Activated naive CD4-positive, alpha-beta T cell treated with anti-CD3 and anti-CD28 coated beads, Interleukin-2, amount 50 U/mL, for 16 hours (primary cell): ENCODE data around the gene CEP131.
"Not testable (repeated sequence)": the region's sequence is repeated elsewhere in the genome, so short reads cannot be mapped to it uniquely, and the experiment has no call there.

Experiments used
- DNase-seq: peaks from one replicate; pipeline ENCODE4 v3.0.0-alpha.2; 2020

Gene CEP131

GRCh38 chr17:81238490-81238814, 15.7 kb upstream of the CEP131 start:
- DNase-seq: no peak

DNA sequence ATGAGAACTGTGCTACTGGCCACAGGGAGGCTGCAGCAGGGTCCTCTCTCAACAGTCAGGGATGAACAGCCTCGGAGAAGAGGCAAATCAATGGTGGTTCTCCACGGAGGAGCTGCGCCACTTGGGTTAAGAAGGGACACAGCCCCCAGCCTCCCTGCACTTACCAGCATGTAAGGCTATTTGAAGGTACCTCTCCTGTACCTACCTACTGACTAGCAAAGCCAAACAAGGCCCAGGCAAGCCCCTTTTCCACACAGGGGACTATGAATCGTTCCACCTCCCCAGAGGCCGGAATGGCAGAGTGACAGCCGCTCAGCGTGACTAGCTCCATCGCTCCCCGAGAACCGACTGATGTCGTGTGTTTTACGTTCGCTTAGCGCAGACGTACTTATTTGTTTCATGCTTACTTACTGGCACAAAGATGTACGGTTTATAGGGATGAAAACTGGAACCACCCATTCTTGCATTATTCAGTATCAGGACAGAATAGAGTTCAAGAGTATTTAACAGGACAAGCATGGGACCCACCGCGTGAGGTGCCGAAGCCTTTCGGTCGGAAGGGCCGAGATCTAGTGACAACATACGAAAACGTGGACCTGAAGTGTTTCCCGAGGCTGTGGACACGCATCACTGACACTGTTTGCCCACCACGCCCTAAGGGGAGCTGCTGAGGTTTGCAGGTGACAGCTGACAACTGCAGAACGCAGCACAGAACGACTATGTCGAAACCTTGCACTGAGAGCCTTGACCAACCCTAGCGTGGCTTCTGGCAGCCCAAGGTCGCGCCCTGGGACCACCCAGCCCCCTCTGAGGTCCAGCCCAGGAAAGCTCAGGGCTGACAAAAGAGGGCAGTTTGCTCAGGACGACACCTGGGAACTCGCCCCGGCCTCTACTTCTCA, 15.1 kb upstream of the CEP131 start:
- DNase-seq: no peak

GRCh38 chr17:81236784-81237183, 14.0 kb upstream of the CEP131 start:
- DNase-seq: no peak

- no peak for DNase-seq
Observed at GRCh38 chr17:81235822-81236740, 13.3 kb upstream of the CEP131 start.

- DNase-seq: no peak
Observed at GRCh38 chr17:81234940-81235821, 12.4 kb upstream of the CEP131 start.

DNA sequence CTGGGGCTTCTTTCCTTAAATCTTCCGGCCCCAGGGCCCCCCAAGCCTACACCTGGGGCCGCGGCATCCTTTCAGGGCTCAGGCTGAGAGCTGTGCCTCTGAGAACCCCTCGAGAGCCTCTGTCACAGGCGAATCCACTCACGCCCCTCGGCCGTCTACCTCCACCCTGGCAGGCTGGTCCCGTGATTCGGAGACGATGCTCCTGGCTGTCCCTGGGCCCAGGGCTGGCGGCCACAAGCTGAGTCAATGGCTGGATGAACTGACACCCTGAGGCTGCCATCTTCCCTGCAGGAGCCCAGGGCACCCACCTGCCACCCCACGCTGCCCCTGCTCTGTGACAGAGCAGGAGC, 11.7 kb upstream of the CEP131 start:
- DNase-seq: no peak

- DNase-seq: no peak
Observed at GRCh38 chr17:81233811-81234505, 11.2 kb upstream of the CEP131 start.

DNA sequence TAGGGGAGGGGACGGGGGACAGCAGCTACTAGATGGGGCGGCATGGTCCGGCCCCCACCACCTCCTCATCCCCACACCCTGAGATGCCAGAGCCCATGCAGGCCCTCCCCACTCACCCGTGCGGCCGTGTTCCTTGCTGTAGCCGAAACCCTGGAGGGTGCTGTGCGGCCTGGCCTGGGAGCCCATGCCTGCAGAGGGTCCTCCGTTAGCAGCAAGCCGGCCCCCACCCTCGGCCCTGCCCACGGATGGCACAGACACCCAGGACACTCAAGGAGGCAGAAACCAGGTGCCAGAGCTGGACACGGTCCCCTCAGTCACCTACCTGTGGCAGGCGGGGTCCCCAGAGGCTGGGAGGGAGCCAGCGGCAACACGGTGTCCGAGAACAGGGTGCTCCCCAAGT, 10.6 kb upstream of the CEP131 start:
- no peak for DNase-seq

GRCh38 chr17:81232616-81233241, 10.0 kb upstream of the CEP131 start:
- no peak for DNase-seq

DNA sequence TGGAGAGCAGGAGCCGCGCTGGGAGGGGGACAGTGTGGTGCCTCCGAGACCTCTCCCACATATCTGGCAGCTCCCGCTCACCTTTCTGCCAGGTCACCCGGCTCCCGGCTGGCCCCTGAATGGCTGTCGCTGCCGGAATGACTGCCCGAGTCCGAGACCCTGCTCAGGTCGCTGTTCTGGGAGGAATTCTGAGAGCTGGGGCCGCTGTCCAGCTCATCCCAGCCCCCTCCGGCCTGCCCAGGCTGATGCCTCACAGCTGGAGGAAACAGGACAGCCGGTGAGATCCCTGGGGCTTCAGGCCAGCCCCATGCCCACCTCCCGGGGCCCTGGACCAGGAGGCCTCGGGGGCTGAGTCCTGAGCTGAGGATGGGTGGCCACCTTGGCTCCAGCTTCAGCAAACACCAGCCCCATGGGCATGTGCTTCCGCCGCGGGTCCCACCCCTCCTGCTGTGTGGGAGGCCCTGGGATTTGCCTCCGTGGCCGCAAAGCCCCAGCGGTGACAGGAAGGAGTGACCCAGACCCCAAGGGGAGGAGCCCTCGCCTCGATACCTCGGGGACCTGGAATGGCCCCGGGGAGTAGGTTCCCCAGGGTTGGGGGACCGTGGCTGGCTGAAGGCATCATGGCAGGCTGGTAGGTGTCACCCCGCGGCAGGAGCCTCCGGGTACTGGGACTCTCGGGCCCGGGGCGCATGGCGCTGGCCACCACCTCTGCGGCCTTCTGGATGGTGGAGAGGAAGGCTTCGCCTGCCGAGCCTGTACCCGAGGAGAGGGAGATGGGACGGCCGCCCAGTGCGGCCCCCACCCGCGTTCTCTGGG, 9.2 kb upstream of the CEP131 start:
- no peak for DNase-seq

GRCh38 chr17:81231121-81231645, 8.4 kb upstream of the CEP131 start:
- DNase-seq: no peak

DNA sequence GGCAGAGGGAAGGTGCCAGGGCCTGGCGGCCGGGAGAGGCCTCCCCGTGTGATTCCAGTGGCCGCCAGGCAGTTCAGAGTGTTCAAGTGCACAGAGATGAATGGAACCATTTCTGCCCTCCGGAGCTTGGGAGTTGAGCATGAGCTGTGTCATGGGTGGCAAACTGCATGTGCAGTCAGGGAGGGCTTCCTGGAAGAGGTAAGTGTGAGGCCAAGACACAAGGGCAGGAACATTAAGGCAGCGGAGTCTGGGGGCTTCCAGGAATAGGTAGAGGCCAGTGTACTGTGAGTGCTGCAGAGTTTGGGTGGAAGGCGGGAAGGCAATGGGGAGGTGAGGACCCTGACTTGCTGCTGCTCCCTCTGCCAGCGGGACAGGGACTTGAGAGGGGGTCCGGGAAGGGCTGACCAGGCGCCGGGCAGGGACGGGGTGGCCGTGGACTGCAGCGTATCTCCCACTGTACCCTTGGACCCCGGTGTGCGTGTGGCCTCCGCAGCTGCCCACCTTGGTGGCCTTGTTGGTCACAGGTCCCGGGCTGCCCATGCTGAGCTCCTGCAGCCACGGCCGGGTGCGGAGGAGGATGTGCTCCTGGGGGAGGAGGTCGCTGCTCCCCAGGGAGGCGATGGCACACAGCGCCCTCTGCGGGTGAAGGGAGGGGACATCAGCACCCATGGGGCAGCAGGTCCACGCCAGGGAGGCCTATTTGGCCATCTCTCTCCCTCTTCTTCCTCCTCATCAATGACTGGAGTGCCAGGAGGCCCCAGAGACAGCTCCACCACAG, 7.5 kb upstream of the CEP131 start:
- DNase-seq: no peak

DNA sequence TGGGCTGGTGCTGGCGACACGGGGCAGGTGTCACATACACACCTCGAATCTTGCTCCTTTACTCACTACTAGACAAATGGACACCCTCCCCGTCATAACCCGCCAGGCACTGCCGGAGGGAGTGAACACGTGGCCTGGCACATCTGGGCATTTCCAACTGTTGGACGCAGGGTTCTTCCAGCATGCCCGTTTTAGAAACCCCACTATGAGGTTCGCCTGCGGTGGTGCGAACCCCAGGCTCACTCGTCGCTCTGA, 6.8 kb upstream of the CEP131 start:
- no peak for DNase-seq

DNA sequence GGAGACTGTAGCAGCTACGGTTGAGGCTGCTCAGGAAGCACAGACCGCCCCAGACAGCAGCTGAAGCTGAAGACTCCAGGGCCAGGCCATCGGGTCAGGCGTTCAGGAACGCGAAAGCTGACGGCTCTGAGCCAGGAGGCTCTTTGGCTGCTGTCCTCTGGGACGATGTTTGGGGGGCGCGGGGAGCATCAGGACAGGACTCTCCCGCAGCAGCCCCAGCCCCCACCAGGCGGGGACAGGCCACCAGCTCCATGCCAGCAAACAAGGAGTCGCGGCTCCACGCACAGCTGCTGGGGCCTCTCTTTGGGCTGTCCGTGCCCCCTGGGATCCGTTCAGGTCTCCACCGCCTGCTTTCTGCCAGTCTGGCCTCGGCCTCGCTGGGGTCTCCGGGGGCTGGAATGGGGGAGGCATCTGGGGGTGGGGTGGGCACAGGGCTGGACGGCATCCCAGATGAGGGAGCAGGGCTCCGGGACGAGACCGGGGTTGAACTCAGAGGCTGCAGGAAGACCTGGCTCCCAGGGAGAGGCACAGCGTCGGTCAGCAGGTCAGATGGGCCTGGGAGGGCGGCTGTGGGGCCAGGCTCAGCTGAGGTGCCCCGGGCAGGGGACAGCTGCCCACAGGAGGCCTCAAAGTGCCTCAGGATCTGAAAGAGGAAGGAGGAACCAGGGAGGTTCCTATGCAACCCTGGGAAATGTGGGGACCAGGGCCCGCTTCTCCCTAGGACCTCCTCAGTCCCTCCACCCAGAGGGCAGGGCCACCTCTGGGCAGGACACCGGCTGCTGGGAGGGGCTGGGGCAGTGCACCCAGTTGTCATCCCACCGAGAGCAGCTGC, 6.3 kb upstream of the CEP131 start:
- no peak for DNase-seq

DNA sequence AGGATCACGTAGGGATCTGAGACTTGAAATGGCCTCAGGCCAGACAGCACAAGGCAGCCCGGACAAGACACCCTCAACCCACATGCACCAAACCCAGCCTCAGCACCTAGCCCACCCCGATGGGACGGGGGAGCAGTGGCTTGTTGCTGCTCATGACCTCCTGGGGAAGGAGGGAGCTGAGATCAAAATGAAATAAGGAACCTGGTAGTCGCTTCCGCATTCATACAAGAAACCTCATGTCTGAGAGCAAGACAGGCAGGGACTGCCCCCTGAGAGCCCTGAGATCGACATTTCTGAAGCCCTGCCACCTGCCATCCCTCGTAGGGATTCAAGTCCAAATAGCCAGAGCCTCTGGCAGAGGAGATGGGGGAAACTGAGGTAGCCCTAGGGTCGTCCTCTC, 5.7 kb upstream of the CEP131 start:
- DNase-seq: no peak

- not testable (repeated sequence) for DNase-seq
Observed at GRCh38 chr17:81227630-81228029, 4.9 kb upstream of the CEP131 start.

DNA sequence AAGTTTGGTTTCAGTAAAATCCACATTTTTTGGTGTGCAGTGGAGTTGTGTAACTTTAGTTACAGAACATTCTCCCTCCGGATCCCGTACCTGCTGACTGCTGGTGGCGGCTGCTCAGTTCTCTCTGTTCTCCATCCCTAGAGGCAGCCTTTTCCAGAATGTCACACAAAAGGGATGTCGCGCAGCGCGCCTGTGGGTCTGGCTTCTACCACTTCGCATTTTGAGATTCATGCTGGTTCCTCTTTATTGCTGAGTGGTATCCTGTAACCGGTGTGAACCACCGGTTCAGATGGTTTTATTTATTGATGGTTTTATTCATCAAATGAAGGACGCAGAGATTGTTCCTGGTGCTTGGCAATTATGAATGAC, 981 bp upstream of the CEP131 start:
- DNase-seq: no peak

DNA sequence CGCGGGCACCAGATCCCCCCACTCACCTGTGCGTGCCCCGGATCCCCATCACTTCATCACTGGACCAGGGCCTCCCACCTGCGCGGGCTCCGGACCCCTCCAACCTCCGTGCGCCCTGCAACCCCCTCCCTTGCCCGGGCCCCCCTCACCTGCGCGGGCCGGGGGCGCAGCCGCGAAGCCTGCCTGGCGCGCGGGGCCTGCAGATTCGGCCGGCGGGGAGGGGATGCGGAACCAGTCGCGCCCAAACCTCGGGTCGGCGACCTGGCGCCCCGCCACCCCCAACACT, 202 bp downstream of the CEP131 start:
- no peak for DNase-seq

GRCh38 chr17:81221842-81222619, 734 bp downstream of the CEP131 start:
- no peak for DNase-seq
